ENCODE results near the gene SEBOX.

Gene SEBOX

DNA sequence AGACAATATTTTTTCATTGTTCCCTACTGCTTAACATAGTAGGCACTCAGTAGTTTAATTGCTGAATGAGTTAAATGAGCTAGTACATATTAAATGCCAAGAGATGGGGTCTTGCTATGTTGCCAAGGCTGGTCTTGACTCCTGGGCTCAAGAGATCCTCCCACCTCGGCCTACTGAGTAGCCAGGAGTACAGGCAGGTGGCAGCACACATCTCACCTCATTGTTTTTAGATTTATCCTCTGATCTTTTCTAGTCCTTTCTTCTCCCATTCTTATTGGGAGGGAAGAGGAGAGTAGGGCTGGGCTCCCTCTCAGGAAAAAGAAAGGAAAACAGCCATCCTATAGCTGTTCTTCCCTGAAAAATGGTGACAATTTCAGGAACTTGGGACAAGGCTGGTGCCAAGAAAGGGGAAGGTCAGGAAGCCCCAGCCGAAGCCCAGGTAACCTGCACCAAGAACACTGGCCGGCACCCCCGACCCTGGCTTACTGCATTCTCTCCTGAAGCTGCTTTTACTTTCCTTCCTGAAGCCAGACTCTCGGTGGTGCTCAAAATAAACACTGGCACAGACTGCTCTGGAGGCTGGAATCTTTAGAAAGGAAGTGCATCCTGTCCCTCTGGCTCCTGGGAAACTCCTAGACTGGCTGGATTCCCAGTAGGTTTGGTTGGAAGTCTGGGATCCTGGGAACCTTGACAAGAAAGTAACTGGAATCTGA lies 26.8 kb downstream of the SEBOX start:
- DNase-seq = no peak

GRCh38 chr17:28335959-28336871 lies 28.8 kb downstream of the SEBOX start:
- DNase-seq = peak in 3 of 6 experiments; percentile 19 to 27 (median 23)

- peak; percentile 89 to 99 (median 97) for DNase-seq
Observed at GRCh38 chr17:28335201-28335958, 29.6 kb downstream of the SEBOX start, which contains the start of the genes IFT20 and TNFAIP1. Gene IFT20 (minus strand): TSS chr17:28335472. CDS start chr17:28331985, 3,487 bp downstream. Gene TNFAIP1 (plus strand): TSS chr17:28335761. CDS start chr17:28339522, 3,761 bp downstream.

DNA sequence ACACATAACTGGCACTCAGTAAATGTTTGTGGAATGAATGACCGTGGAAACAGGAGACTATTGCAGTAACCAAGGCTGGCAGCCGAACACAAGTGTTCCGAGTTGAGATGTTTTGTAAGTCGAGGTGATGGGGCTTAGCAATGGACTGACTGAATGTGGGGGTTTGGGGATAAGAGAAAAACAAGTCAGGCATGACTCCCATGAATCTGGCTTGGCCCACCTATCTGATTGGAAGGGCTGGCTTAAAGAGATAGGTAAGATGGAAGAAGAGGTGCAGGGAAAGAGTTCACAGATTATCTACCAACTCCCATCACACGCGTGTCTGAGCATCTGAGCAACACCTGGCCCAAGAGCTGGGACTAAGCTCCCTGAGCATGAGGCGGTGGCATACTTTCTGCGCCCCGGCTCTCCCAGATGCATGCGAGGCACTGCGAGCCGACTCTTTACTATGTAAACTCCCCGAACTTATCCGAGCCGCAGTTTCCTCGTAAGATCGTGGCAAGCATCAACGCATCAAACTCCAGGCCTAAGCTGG lies 30.3 kb downstream of the SEBOX start:
- DNase-seq = no peak

DNA sequence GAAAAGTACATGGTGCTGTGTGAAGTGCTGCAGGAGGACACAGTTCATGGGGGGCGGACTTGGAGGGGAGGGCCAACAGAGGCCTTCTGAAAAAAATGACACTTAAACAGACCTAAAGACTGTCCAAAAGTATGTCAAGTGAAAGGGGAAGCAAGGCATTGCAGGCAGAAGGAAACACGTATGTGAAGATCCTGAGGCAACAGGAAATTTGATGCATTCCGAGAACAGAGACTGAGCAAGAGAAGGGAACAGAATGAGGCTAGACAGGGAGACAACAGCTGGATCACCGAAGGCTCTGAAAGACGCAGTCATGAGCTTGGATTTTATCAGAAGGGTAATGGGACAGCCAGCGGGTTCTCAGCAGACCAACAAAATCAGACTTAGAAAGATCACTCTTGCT lies 30.8 kb downstream of the SEBOX start:
- DNase-seq = no peak

DNA sequence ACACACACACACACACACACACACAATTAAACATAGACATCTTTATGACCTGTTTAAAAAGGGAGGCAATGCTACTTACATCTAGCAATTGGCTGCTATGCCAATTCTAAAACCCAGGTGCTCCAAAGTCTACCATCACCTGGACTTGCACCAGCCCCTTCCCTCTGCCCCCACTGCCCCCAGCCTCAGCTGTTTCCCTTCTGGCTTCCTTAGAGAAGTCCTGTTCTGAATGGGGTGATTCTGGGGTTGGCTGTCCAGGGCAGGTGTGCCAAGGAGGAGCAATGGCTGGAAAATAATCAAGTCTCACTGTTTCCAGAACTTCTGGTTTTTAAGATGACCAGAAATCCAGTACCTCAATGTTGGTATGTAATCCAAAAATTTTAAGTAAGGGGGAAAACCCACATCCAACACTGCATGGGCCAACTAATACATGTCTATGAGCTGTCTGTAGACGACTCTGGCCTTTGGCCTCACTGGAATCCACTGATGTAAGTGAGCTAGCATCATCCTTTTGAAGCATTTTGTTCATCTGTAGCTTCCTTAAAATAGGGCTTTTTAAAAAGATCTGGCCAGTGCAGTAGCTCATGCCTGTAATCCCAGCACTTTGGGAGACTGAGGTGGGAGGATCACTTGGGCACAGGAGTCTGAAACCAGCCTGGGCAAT lies 31.8 kb downstream of the SEBOX start:
- no peak for DNase-seq

DNA sequence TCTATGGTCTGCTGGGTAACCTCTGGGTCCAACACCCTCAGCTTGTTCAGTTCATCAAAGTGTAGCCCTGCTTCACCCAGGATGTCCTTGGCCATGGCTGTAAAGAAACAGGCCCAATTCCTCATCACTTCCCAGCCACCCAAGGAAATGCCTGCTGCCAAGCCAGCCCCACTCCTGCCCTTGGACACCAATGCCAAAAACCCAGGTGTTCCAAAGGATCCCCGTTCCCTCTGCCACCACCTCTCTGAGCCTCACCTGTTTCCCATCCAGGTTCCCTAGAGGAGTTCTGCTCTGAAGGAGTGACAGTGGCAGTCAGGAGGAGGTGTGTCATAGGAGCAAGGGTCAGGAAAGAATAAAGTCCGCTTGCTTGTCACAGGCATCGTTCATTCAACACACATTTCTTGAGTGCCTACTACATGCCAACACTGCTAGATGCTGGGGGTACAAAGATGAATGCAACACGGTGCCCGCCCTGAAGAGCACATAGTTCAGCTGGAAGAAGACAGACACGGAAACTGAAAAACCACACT lies 33.0 kb downstream of the SEBOX start:
- DNase-seq = no peak

- no peak for DNase-seq
Observed at GRCh38 chr17:28330671-28331070, 34.3 kb downstream of the SEBOX start.

DNA sequence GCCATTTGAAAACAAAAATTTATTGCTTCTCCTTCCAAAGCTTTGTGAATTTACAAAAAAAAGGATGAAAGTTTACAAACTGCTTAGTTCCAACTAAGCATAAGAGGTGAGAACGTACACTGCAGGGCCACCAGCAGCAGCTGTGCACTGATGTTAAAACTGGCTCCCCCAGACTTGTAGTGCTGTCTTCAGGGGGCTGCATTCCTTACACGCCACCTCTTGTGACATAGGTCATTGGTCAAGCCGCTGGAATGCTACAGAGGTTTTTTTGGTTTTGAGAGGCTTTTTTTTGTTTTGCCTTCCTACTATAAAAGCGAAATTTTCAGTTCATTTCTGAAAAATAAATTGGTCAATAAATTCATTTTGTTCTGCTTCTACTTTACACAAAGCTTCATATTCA lies 36.7 kb downstream of the SEBOX start:
- no peak for DNase-seq

DNA sequence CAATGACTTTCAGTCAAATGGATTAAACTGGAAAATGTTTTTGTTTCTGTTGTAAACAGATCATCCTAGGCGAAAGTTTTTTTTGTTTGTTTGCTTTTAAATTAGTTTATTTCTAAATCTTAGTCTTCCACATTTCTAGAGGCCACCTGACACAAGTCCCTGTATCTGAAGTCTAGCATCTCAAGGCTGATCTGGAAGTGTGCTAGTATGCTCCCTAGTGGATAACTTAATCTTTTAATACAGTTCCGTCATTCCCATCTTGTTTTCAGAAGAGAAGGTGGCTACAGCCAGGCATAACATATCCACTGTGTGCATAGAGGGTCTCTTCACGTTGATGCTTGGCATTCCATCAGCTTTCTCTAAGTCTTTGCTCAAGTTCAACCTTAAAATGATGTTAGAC lies 37.3 kb downstream of the SEBOX start:
- DNase-seq = no peak

DNA sequence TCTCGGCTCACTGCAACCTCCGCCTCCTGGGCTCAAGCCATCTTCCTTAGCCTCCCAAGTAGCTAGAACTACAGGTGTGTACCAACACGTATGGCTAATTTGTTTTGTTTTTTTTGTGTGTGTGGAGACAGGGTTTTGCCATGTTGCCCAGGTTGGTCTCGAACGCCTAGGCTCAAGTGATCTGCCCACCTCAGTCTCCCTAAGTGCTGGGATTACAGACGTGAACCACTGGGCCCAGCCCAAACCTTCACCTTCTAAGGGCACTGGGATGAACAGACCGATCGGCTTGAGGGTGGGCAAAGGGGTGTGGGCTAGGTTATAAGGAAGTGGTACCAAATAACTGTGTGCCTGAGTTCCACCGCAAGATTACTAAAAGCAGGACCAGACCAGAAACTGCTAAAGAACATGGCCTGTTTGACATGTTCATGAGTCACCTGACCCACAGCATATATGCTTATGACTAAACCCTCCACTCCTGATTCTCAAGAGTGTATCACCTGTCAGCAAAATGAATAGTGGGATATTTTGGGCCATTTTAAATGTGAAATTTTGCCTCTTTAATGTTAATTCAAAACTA lies 37.9 kb downstream of the SEBOX start:
- DNase-seq = no peak

GRCh38 chr17:28326114-28326513 lies 38.9 kb downstream of the SEBOX start:
- DNase-seq = no peak

DNA sequence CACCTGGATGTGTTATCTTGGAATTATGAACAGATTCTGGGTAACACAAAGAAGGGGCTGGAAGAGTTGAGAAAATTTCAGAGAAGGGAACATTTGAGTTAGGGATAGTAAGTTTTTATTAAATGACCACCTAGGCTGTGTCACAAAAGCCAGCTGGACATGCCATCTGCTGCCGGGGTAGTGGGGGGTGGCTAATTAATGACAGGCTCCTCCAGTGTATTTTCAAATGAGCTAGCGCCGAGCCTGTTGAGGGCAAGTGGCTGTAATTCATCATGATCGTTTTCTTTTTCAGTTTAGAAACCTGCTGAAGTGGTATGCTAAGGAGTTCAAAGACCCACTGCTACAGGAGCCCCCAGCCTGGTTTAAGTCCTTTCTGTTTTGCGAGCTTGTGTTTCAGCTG lies 39.8 kb downstream of the SEBOX start:
- no peak for DNase-seq

GRCh38 chr17:28324781-28325180 lies 40.2 kb downstream of the SEBOX start:
- no peak for DNase-seq

GRCh38 chr17:28324267-28324745 lies 40.7 kb downstream of the SEBOX start:
- DNase-seq = no peak

DNA sequence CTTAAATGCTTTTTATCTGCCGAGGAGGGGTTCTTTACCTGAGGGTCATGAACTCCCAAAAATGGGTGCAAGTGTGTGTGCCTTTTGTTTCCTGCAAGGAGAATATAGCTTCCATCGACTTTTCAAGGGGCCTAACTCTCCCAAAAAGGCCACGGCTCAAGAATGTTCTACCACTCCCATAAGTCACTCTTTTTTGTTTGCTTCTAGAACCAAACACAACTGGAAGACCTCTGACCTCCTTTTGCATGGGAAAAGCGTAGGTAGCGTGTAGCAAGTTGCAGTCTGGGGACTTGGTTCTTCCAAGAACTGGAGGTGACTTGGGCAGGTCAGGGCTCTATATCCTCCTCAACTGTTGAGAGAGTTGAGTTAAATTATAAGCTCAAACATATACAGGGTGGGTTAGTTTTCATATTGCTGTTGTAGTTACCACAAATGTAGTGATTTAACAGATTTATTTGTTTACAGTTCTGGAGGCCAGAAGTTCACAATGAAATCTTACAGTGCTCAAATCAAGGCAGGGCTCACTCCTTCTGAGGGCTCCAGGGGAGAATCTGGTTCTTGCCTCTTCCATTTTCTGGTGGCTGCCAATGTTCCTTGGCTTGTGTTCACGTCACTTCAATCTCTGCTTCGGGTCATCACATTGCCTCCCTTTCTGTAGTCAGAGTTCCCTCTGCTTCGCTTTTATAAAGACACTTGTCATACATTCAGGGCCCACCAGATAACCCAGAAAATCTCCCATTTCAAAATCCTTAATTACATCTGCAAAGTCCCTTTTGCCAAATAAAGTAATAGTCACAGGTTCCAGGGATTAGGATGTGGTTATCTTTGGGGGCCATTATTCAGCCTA lies 44.6 kb downstream of the SEBOX start:
- no peak for DNase-seq

DNA sequence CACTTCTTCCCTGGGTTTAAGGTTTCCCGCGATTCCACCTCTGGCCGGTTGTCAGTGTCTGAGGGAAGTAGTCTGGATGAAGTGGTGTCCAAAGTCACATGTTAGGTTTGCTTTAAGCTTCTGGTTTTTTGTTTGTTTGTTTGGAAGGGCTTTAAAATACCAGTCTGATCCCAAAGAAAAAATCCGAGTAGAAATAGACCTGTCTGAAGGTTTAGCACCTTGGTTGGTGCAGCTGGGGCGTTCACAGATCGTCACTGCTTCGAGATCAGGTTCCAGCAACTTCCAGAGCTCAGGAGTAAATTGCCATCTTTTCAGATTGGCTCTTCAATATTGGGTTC lies 45.4 kb downstream of the SEBOX start:
- DNase-seq = no peak

GRCh38 chr17:28318759-28319597 lies 46.0 kb downstream of the SEBOX start, which contains the start of gene TMEM97:
Gene TMEM97 (plus strand): TSS chr17:28319200. CDS start chr17:28319240, 40 bp downstream.
- DNase-seq = peak; percentile 87 to 95 (median 91)

DNA sequence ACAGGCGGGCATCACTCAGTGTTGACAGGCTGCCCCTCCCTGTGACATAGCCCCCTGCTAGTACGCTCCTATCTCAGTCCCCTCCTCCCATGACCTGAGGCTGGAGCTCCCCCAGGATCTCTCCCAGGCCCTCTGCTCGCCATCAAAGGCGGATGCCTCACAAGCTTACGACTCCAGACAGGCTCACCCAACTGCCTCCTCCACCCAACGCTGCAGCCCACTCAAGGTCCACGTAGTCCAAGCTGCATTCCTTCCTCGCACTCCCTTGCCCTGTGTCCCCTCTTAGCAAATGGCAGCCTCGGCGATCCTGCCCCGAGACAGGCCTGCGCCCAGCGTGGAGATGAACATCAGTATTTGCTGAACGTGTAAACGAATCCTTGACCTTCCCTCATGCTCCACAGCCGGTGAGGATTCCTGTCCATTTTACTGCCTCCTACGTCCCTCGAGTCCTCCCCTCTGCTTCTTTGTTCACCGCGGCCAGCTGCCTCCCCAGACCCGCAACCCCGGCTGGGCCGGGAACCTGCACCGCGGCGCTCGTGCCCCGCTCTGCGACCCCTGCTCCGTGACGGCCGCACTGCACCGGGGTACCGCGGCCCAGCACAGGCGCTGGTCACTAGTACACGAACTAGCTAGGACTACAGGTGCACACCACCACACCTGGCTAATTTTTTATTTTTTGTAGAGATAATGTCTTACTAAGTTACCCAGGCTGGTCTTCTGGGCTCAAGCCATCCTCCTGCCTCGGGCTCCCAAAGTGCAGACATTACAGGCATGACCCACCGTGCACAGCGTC lies 46.8 kb downstream of the SEBOX start:
- DNase-seq = no peak

All from stimulated activated naive CD4-positive, alpha-beta T cell (primary cell).